Right lobe of liver (tissue), 4 donors: Measurements from ENCODE around the gene RORB.

Source experiments
- CTCF ChIP-seq, 4 donors: fragments of 200-600 bp in 3 of 4; fragments of 450-650 bp in 1 of 4; IDR thresholded peaks; one replicate each; pipeline versions ENCODE4 v1.5.1 to v1.8.0; 2016 to 2022; ENCODE audit warnings: antibody characterized with exemption in 4 of 4, mild to moderate bottlenecking in 2 of 4
- POLR2A ChIP-seq: fragments of 450-650 bp; IDR thresholded peaks from one replicate; pipeline ENCODE4 v1.6.1; 2017; ENCODE audit warnings: antibody characterized with exemption, mild to moderate bottlenecking
- donor health status: DM: no; HTN: no; CAD: no.
- donor health status: DM: no; HTN: no; CAD: no.
- donor health status: DM: no; HTN: yes; CAD: no.

- TF ChIP-seq POLR2A = no peak
- TF ChIP-seq CTCF (IDR thresholded peaks at IDR 0.05) = no peak
Observed at GRCh38 chr9:74496819-74497747, at the start of gene RORB.
